ENCODE measurements around the gene CRIP1.

The CRIP1 gene

GRCh38 chr14:105472486-105472991 lies 14.1 kb upstream of the CRIP1 start:
- no peak for DNase-seq (ENCODE audit: low spot score)
- no peak for TF ChIP-seq CTCF (IDR thresholded peaks at IDR 0.05; ENCODE audit: extremely low read depth, missing control alignments)

DNA sequence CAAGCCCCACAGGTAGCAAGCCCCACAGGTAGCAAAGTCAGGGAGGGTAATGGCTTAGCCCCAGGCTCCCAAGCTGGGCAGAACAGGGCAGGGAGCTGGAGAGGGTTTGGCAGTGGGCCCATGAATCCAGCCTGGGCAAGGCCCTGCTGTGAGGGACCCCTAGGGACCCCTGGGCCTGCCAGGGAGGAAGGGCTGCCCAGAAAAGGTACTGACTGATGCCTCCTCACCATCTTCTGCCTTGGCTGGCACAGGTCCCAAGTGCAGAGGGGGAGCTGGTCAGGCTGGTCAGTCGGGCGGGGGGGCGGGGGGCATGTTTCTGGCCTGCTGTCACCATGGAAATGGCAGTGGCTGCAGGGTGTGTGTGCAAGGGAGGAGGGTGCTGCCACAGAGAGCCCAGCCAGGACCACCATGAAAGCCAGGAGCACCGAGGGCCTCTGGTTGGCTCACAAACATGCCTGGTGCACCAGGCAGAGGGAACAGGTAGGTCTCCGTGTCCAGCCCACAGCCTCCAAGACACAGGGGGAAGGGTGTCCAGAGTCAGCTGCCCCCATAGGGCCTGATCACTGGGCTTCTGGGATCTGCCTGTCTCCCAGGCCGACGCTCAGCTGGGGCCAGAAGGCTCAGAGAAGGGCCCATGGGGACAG lies 13.5 kb upstream of the CRIP1 start:
- DNase-seq (ENCODE audit: low spot score): no peak

DNA sequence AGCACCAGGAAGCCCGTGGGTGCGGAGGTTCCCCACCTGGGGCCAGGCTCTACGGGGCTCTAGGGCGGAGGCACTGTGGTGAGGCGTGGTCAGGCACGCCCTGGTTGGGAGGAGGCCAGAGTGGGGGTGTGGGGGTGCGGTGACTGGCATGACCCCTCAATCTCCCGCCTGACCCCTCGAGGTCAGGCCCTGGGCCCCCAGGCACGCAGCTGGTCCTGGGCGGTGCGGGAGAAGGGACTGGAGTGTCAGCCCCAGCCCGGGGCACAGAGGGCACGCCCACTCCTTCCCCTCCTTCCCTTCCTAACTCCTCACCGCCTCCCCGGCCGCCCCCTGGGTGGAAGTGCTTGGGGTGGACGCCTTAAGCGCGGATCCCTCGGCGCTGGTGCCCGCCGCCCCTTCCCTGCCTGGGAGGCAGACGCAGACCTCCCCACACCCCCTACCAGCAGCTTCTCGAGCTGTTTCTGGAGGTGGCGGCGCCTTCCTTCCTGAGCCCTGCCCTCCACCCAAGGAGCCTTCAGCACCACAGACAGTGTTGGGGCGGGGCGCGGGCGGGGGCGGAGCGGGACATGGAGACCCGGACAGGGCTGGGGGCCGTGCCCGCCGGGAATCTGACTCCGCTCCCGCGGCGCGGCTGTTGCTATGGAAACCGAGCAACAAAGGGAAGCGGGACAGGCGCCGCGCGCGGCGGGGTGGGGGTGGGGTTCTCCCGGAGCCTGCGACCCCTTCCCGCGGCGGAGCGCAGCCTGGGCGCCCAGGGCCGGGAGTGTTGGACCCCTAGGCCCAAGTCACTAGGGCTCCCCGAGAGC lies 12.8 kb upstream of the CRIP1 start:
- no peak for TF ChIP-seq CTCF (IDR thresholded peaks at IDR 0.05; ENCODE audit: extremely low read depth, missing control alignments)
- peak; percentile 81 for DNase-seq (ENCODE audit: low spot score)

More for the DNA sequence above, 13.5 kb upstream of the CRIP1 start:
- no peak for TF ChIP-seq CTCF (IDR thresholded peaks at IDR 0.05; ENCODE audit: extremely low read depth, missing control alignments)

DNA sequence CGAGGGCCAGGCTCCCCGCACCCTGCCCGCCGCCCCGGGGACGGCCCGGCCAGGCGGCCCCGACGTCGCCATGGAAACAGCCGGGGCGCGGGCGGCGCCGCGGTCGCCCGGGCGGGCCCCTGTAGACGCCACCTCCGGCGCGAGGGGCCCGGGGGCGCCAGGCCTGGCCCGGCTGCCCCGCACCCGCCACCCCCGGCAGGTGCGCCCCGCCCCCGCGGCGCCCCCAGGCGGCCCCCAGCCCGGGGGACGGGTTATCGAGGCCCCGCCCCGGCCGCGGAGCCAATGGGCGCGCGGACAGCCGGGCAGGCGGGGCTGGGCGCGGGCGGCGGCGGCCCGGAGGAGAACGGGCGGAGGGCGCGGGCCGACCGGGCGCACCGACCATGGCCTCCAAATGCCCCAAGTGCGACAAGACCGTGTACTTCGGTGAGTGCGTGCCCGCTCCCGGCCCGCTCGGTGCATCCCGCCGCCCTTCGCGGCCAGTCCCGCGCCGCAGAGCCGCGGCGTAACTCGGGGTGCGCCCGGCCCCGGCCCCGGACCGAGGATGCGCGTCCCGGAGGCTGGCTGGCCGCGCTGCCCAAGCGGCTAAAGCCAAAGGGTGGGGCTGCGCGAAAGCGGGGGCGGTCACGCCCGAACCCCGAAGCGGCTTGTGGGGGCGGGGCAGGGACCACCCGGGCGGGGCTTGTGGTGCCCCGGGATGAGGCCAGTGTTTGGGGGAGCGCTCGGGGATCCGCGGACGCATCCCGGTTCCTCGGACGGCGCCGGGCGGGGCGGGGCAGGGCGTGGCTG lies 12.0 kb upstream of the CRIP1 start, which contains the start of gene CRIP2:
TSS of gene CRIP2 (plus strand) at position 339 of the 786 bp plus-strand sequence. CDS start at position 381, 42 bp downstream.
- DNase-seq (ENCODE audit: low spot score): peak; percentile 90
- no peak for TF ChIP-seq CTCF (IDR thresholded peaks at IDR 0.05; ENCODE audit: extremely low read depth, missing control alignments)

DNA sequence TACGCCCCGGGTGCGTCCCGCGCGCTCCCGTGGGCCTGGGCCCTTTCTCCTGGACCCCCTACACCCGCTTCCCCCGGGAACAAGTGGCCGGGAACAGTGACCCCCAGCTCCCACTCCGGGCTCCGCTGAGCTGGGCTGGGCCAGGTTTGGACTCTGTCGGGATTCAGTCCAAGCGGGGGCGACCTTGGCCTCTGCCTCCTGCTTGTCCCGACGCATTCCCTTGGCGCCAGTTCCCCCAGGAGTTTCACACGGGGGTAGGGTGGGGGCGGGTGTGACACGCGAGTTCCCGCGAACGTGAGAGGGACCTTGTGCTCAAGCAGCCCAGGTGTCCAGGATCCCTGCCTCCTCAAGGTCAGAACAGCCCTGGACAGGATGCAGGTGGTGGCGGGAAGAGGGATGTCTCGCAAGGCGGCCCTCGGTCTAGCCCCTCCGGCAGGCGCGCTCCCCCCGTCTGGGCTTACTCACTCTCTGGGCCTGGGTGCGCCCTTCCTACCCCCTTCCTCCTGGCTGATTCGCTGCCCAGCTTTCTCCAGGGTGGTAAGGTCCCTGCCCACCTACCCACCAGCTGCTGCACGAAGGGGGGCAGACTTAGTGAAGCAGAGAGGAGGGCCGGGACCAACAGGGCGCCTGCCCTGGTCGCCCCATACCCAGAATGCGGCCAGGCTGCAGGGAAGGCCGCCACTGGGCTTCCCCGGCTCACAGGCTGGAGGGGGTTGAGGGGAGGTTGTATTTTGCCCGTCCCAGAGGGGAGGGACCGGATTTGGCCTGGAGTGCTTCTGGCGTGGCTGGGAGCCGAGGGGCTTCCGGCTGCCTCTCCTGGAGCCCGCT lies 11.2 kb upstream of the CRIP1 start:
- DNase-seq (ENCODE audit: low spot score): no peak
- TF ChIP-seq CTCF (IDR thresholded peaks at IDR 0.05; ENCODE audit: extremely low read depth, missing control alignments): no peak

GRCh38 chr14:105476097-105476830 lies 10.4 kb upstream of the CRIP1 start:
- DNase-seq (ENCODE audit: low spot score): no peak
- no peak for TF ChIP-seq CTCF (IDR thresholded peaks at IDR 0.05; ENCODE audit: extremely low read depth, missing control alignments)
